ENCODE results near the gene TUSC2. TPM values are rescaled to one million over a fixed set of nuclear protein-coding genes. Genes with fewer than 3 reads are reported as not detected.

TUSC2 gene
- total and polyA plus RNA-seq, 2 of the 13 experiments (the other 11 are each of a cell fraction or from before 2014, with no cell fraction given) = 36.7 to 39.1 TPM

- TF ChIP-seq TFDP1 (CRISPR knock-in tag; IDR thresholded peaks at IDR 0.05; ENCODE audit: borderline replicate concordance) (peak; percentile 69; the same call in 1 of the 2 replicates), PREB (CRISPR knock-in tag; IDR thresholded peaks at IDR 0.05) (no peak), TFDP2 (CRISPR knock-in tag; IDR thresholded peaks at IDR 0.05) (peak; percentile 65), ZSCAN20 (CRISPR knock-in tag; IDR thresholded peaks at IDR 0.05; ENCODE audit: borderline replicate concordance) (0 out of 2 replicates have a peak, but pooled peaks have one; percentile 71), CHD4 (IDR thresholded peaks at IDR 0.05; ENCODE audit: borderline replicate concordance, low read length) (no peak), ZNF576 (CRISPR knock-in tag; IDR thresholded peaks at IDR 0.05) (no peak), IRF1 (CRISPR knock-in tag; IDR thresholded peaks at IDR 0.05; ENCODE audit: low read depth) (no peak), ZNF530 (CRISPR knock-in tag; IDR thresholded peaks at IDR 0.05; ENCODE audit: low read depth) (no peak), BHLHE40 (IDR thresholded peaks at IDR 0.05; ENCODE audit: low read length) (no peak), ERF (CRISPR knock-in tag; IDR thresholded peaks at IDR 0.05) (no peak), ZNF687 (CRISPR knock-in tag; IDR thresholded peaks at IDR 0.05) (peak; percentile 90), CEBPB (IDR thresholded peaks at IDR 0.05; ENCODE audit: borderline replicate concordance, low read depth, low read length) (peak; percentile 59; the same call in 1 of the 2 replicates), RFX1 (IDR thresholded peaks at IDR 0.05) (no peak; the same call in 1 of the 2 replicates), THAP8 (CRISPR knock-in tag; IDR thresholded peaks at IDR 0.05; ENCODE audit: borderline replicate concordance) (no peak), JUNB (CRISPR knock-in tag; IDR thresholded peaks at IDR 0.05; ENCODE audit: borderline replicate concordance) (no peak), PRDM4 (CRISPR knock-in tag; IDR thresholded peaks at IDR 0.05; ENCODE audit: borderline replicate concordance) (no peak)
Observed at GRCh38 chr3:50327943-50328691, at the start of gene TUSC2 (continued).

Data from HepG2 (cell line).